ENCODE measurements around the gene RRM2. TPM values are rescaled to one million over a fixed set of nuclear protein-coding genes. Genes with fewer than 3 reads are reported as not detected.

RRM2 gene
- total RNA-seq, 1 experiment from 2014 or later: 330 TPM

- BruUV-seq (replicated peaks): no TSS peak
Measured at GRCh38 chr2:10161961-10162441, 39.5 kb downstream of the RRM2 start.

More at GRCh38 chr2:10161961-10162441, 39.5 kb downstream of the RRM2 start:
- peak overlapping the region; percentile 19; the same call in 1 of the 2 replicates for H3K4me2 ChIP-seq (ENCODE audit: low read length)
- ChIA-PET CTCF (no interaction called here), RAD21 (ENCODE audit: low non-redundant PET in 1 of 2, low total read pairs in 2 of 2, uncharacterized antibody in 2 of 2, unreplicated experiment in 2 of 2) (no interaction called here), POLR2A (no interaction called here)
- no peak overlapping the region for H3K4me3 ChIP-seq (replicated peaks in 1 of 2; ENCODE audit: low read depth in 1 of 2, low read length in 2 of 2)
- H3K79me2 ChIP-seq (ENCODE audit: insufficient read depth, low read length): no peaks in the 10 kb centered on the region
- H3K9me3 ChIP-seq (ENCODE audit: control insufficient read depth in 1 of 2, insufficient read depth in 1 of 2, low read depth in 1 of 2, low read length in 2 of 2): no peaks in the 10 kb centered on the region
- H3K36me3 ChIP-seq (ENCODE audit: control insufficient read depth in 1 of 2, insufficient read depth in 2 of 2, low read length in 2 of 2): no peaks in the 10 kb centered on the region
- H4K20me1 ChIP-seq (ENCODE audit: insufficient read depth): no peaks in the 10 kb centered on the region
- intact Hi-C loops (cut with micrococcal nuclease): no loop called here
- TF ChIP-seq ZBTB33 (IDR thresholded peaks at IDR 0.05; ENCODE audit: extremely low read depth, insufficient replicate concordance, low read length) (no peak), POLR2AphosphoS5 (IDR thresholded peaks at IDR 0.05; ENCODE audit: low read depth, low read length) (no peak), EGR1 (IDR thresholded peaks at IDR 0.05; ENCODE audit: low read depth) (peak; percentile 85), RAD21 (IDR thresholded peaks at IDR 0.05; ENCODE audit: low read depth) (no peak), ZNF274 (IDR thresholded peaks at IDR 0.05; ENCODE audit: low read depth, low read length) (no peak), EZH2 (IDR thresholded peaks at IDR 0.05) (no peak)
- no peaks in the 10 kb centered on the region for H3K9me2 ChIP-seq (ENCODE audit: insufficient read depth)
- ATAC-seq: peak; percentile 57
- DNase-seq (ENCODE audit: low read depth, low spot score): no peak
- H3K27ac ChIP-seq (ENCODE audit: low read depth, low read length): no peak overlapping the region
- no peak overlapping the region for H2AFZ ChIP-seq (ENCODE audit: low read depth, low read length, poor library complexity, severe bottlenecking)
- peaks cover 0 to 9% of the 10 kb centered on the region in 2 experiments; a peak in 2 of 4 replicates for H3K4me1 ChIP-seq (ENCODE audit: control insufficient read depth in 1 of 2, insufficient read depth in 2 of 2, low read length in 2 of 2)
- no peaks in the 10 kb centered on the region for H3K27me3 ChIP-seq (ENCODE audit: insufficient read depth, low read length)
- H3K9ac ChIP-seq (ENCODE audit: low read length): no peak overlapping the region

Measured in HCT116 (cell line).